Smooth muscle cell (in vitro differentiated cells): ENCODE measurements around the gene LRRC1. TPM values are rescaled to one million over a fixed set of nuclear protein-coding genes. Genes with fewer than 3 reads are reported as not detected.

Experiments used
- DNase-seq: peaks from one replicate; lab custom pipeline; 2025; ENCODE audit not compliant: unreplicated experiment; lab: John Stamatoyannopoulos, UW
- H2AFZ ChIP-seq: fragments of 200-600 bp; sonication (generic); 2 replicates; pipeline ENCODE4 v1.6.0; 2016; ENCODE audit warnings: antibody characterized with exemption, low read depth, mild to moderate bottlenecking
- H3F3A ChIP-seq: fragments of 200-600 bp; sonication (generic); 2 replicates; pipeline ENCODE4 v1.6.0; 2017; ENCODE audit warnings: antibody characterized with exemption, low read depth
- H3K27ac ChIP-seq: fragments of 200-600 bp; sonication (generic); 2 replicates; pipeline ENCODE4 v1.5.1; 2016; ENCODE audit warnings: low read depth, mild to moderate bottlenecking
- H3K27me3 ChIP-seq: fragments of 200-600 bp; sonication (generic); 2 replicates; pipeline ENCODE4 v1.6.1; 2016; ENCODE audit warnings: low read depth, mild to moderate bottlenecking
- H3K36me3 ChIP-seq: fragments of 200-600 bp; sonication (generic); 2 replicates; pipeline ENCODE4 v1.5.1; 2016; ENCODE audit warnings: low read depth
- H3K4me1 ChIP-seq: fragments of 200-600 bp; sonication (generic); 2 replicates; pipeline ENCODE4 v1.5.1; 2016; ENCODE audit warnings: low read depth
- H3K4me2 ChIP-seq: fragments of 200-600 bp; sonication (generic); 2 replicates; pipeline ENCODE4 v1.6.0; 2016; ENCODE audit warnings: mild to moderate bottlenecking
- H3K4me3 ChIP-seq: fragments of 200-600 bp; sonication (generic); 2 replicates; pipeline ENCODE4 v1.5.1; 2016; ENCODE audit warnings: mild to moderate bottlenecking
- H3K79me2 ChIP-seq: fragments of 200-600 bp; sonication (generic); 2 replicates; pipeline ENCODE4 v1.6.0; 2016; ENCODE audit warnings: low read depth, mild to moderate bottlenecking
- H3K9ac ChIP-seq: fragments of 200-600 bp; sonication (generic); 2 replicates; pipeline ENCODE4 v1.6.0; 2016; ENCODE audit warnings: low read depth
- H3K9me3 ChIP-seq: fragments of 200-600 bp; sonication (generic); replicated peaks from 2 replicates; pipeline ENCODE4 v1.5.1; 2016; ENCODE audit warnings: low read depth
- H4K20me1 ChIP-seq: fragments of 200-600 bp; sonication (generic); 2 replicates; pipeline ENCODE4 v1.6.0; 2016; ENCODE audit warnings: low read depth
- CTCF ChIP-seq: fragments of 200-600 bp; sonication (generic); IDR thresholded peaks from 2 replicates; pipeline ENCODE4 v1.5.1; 2017; ENCODE audit warnings: borderline replicate concordance, mild to moderate bottlenecking, antibody characterized with exemption; ENCODE audit not compliant: insufficient read depth, poor library complexity, severe bottlenecking
- WGBS: methylation state at CpG from one replicate; pipeline ENCODE4 v1.1.7; 2016; ENCODE audit warnings: low lambda C conversion rate; 5-methylcytosine and 5-hydroxymethylcytosine counted together
- polyA plus RNA-seq: library from polyadenylated mRNA; unstranded; fragments of >200 nt; fragmentation: Nextera tagmentation; extraction: Ambion mirVana; gene quantifications from 2 replicates; pipeline ENCODE4 v1.2.1, GENCODE V29; 2016
- total RNA-seq: library from RNA; depleted of rRNA; stranded (reverse); fragments of >200 nt; gene quantifications from 2 replicates; pipeline ENCODE4 v1.2.3, GENCODE V29; 2014

Gene LRRC1
- total and polyA plus RNA-seq, 2 experiments from 2014 or later: 11.8 to 19.9 TPM

- no peaks in the 10 kb centered on the region for H3K27me3 ChIP-seq
- no peak overlapping the region for H3K4me2 ChIP-seq
- peaks cover 3% of the 10 kb centered on the region for H3F3A ChIP-seq
- no peak overlapping the region for H3K9ac ChIP-seq
- DNase-seq: no peak
- no peaks in the 10 kb centered on the region for H3K4me1 ChIP-seq
- no peaks in the 10 kb centered on the region for H3K9me3 ChIP-seq
- H3K27ac ChIP-seq: no peak overlapping the region
- no peak for TF ChIP-seq CTCF
- H3K79me2 ChIP-seq: no peaks in the 10 kb centered on the region
- no peak overlapping the region for H2AFZ ChIP-seq
- WGBS: 59% methylated on average over 1 of the region's 1 CpG
- no peaks in the 10 kb centered on the region for H3K36me3 ChIP-seq
- H3K4me3 ChIP-seq: no peak overlapping the region
- H4K20me1 ChIP-seq: no peaks in the 10 kb centered on the region
Measured at GRCh38 chr6:53928641-53929040, 133.8 kb downstream of the LRRC1 start.

GRCh38 chr6:53929041-53929820 lies 134.4 kb downstream of the LRRC1 start:
- no peaks in the 10 kb centered on the region for H3K27me3 ChIP-seq
- H3K9me3 ChIP-seq: no peaks in the 10 kb centered on the region
- no peak overlapping the region for H3K4me2 ChIP-seq
- no peaks in the 10 kb centered on the region for H4K20me1 ChIP-seq
- H3K27ac ChIP-seq: peak overlapping the region; percentile 33
- no peak overlapping the region for H2AFZ ChIP-seq
- no peak for TF ChIP-seq CTCF
- H3K4me1 ChIP-seq: no peaks in the 10 kb centered on the region
- WGBS: 93% methylated on average over 4 of the region's 4 CpGs
- no peak overlapping the region for H3K9ac ChIP-seq
- no peak for DNase-seq
- H3K79me2 ChIP-seq: no peaks in the 10 kb centered on the region
- no peak overlapping the region for H3K4me3 ChIP-seq
- H3F3A ChIP-seq: peaks cover 3% of the 10 kb centered on the region
- H3K36me3 ChIP-seq: no peaks in the 10 kb centered on the region

- no peak for TF ChIP-seq CTCF
- DNase-seq: no peak
- no peaks in the 10 kb centered on the region for H3K36me3 ChIP-seq
- no peak overlapping the region for H3K4me2 ChIP-seq
- no peaks in the 10 kb centered on the region for H3K9me3 ChIP-seq
- H2AFZ ChIP-seq: no peak overlapping the region
- H3K27me3 ChIP-seq: no peaks in the 10 kb centered on the region
- H3K79me2 ChIP-seq: no peaks in the 10 kb centered on the region
- H3F3A ChIP-seq: peaks cover 3% of the 10 kb centered on the region
- no peaks in the 10 kb centered on the region for H3K4me1 ChIP-seq
- no peak overlapping the region for H3K9ac ChIP-seq
- peak overlapping the region; percentile 33 for H3K27ac ChIP-seq
- 91% methylated on average over 6 of the region's 6 CpGs for WGBS
- H4K20me1 ChIP-seq: no peaks in the 10 kb centered on the region
- no peak overlapping the region for H3K4me3 ChIP-seq
Measured at GRCh38 chr6:53929821-53930120, 135.0 kb downstream of the LRRC1 start.

GRCh38 chr6:53930330-53930729 lies 135.5 kb downstream of the LRRC1 start:
- Histone ChIP-seq H3K9ac (no peak overlapping the region), H3K36me3 (no peaks in the 10 kb centered on the region), H3F3A (peaks cover 3% of the 10 kb centered on the region), H3K4me3 (no peak overlapping the region), H3K27me3 (no peaks in the 10 kb centered on the region), H3K79me2 (no peaks in the 10 kb centered on the region), H3K4me2 (no peak overlapping the region), H3K4me1 (no peaks in the 10 kb centered on the region), H3K27ac (no peak overlapping the region), H2AFZ (no peak overlapping the region), H3K9me3 (no peaks in the 10 kb centered on the region), H4K20me1 (no peaks in the 10 kb centered on the region)
- WGBS: 100% methylated on average over 1 of the region's 1 CpG
- DNase-seq: no peak
- no peak for TF ChIP-seq CTCF
